Smooth muscle cell (in vitro differentiated cells): Measurements from ENCODE around the gene FAM114A1. TPM values are rescaled to one million over a fixed set of nuclear protein-coding genes. Genes with fewer than 3 reads are reported as not detected.

Experiments
- DNase-seq: peaks from one replicate; lab custom pipeline; 2025; ENCODE audit not compliant: unreplicated experiment; lab: John Stamatoyannopoulos, UW
- H2AFZ ChIP-seq: fragments of 200-600 bp; sonication (generic); 2 replicates; pipeline ENCODE4 v1.6.0; 2016; ENCODE audit warnings: antibody characterized with exemption, low read depth, mild to moderate bottlenecking
- H3F3A ChIP-seq: fragments of 200-600 bp; sonication (generic); 2 replicates; pipeline ENCODE4 v1.6.0; 2017; ENCODE audit warnings: antibody characterized with exemption, low read depth
- H3K27ac ChIP-seq: fragments of 200-600 bp; sonication (generic); 2 replicates; pipeline ENCODE4 v1.5.1; 2016; ENCODE audit warnings: low read depth, mild to moderate bottlenecking
- H3K27me3 ChIP-seq: fragments of 200-600 bp; sonication (generic); 2 replicates; pipeline ENCODE4 v1.6.1; 2016; ENCODE audit warnings: low read depth, mild to moderate bottlenecking
- H3K36me3 ChIP-seq: fragments of 200-600 bp; sonication (generic); 2 replicates; pipeline ENCODE4 v1.5.1; 2016; ENCODE audit warnings: low read depth
- H3K4me1 ChIP-seq: fragments of 200-600 bp; sonication (generic); 2 replicates; pipeline ENCODE4 v1.5.1; 2016; ENCODE audit warnings: low read depth
- H3K4me2 ChIP-seq: fragments of 200-600 bp; sonication (generic); 2 replicates; pipeline ENCODE4 v1.6.0; 2016; ENCODE audit warnings: mild to moderate bottlenecking
- H3K4me3 ChIP-seq: fragments of 200-600 bp; sonication (generic); 2 replicates; pipeline ENCODE4 v1.5.1; 2016; ENCODE audit warnings: mild to moderate bottlenecking
- H3K79me2 ChIP-seq: fragments of 200-600 bp; sonication (generic); 2 replicates; pipeline ENCODE4 v1.6.0; 2016; ENCODE audit warnings: low read depth, mild to moderate bottlenecking
- H3K9ac ChIP-seq: fragments of 200-600 bp; sonication (generic); 2 replicates; pipeline ENCODE4 v1.6.0; 2016; ENCODE audit warnings: low read depth
- H3K9me3 ChIP-seq: fragments of 200-600 bp; sonication (generic); replicated peaks from 2 replicates; pipeline ENCODE4 v1.5.1; 2016; ENCODE audit warnings: low read depth
- H4K20me1 ChIP-seq: fragments of 200-600 bp; sonication (generic); 2 replicates; pipeline ENCODE4 v1.6.0; 2016; ENCODE audit warnings: low read depth
- CTCF ChIP-seq: fragments of 200-600 bp; sonication (generic); IDR thresholded peaks from 2 replicates; pipeline ENCODE4 v1.5.1; 2017; ENCODE audit warnings: borderline replicate concordance, mild to moderate bottlenecking, antibody characterized with exemption; ENCODE audit not compliant: insufficient read depth, poor library complexity, severe bottlenecking
- WGBS: methylation state at CpG from one replicate; pipeline ENCODE4 v1.1.7; 2016; ENCODE audit warnings: low lambda C conversion rate; 5-methylcytosine and 5-hydroxymethylcytosine counted together
- polyA plus RNA-seq: library from polyadenylated mRNA; unstranded; fragments of >200 nt; fragmentation: Nextera tagmentation; extraction: Ambion mirVana; gene quantifications from 2 replicates; pipeline ENCODE4 v1.2.1, GENCODE V29; 2016
- total RNA-seq: library from RNA; depleted of rRNA; stranded (reverse); fragments of >200 nt; gene quantifications from 2 replicates; pipeline ENCODE4 v1.2.3, GENCODE V29; 2014

The FAM114A1 gene
- total and polyA plus RNA-seq, 2 experiments from 2014 or later: 213 to 226 TPM

DNA sequence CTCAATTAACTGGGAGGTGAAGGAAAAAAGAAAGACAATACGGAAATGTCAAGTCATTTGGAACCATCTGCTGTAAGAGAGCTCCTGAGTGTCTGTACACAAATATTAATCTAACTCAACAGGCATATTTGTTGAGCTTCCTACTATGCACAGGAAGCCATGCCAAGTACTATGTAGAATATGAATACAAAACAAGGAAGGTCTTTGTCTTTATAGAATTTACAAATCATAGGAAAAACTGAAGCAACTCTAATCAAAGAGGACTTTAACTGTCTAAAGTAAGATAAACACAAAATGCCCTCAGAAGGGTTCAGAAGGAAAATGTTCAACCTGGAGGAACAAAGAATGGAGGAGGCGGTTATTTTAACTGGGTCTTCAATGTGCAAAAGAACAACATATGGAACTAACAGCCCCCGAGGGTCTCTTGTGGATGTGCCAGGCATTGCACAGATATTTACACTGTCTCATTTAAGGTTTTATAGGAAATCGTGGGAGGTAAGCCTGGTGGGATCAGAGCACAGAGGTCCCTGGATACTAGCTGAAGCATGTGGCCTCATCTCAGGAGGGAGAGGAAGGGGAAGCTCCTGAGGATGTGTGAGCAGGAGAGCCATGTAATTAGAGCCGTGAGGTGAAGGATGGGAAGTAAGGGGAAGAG, 5.8 kb downstream of the FAM114A1 start:
- Histone ChIP-seq H3F3A (peaks cover 10% of the 10 kb centered on the region), H2AFZ (no peak overlapping the region), H3K79me2 (peaks cover 94% of the 10 kb centered on the region), H3K4me2 (peak overlapping the region; percentile 87), H3K9ac (peak overlapping the region; percentile 20), H3K4me3 (no peak overlapping the region), H3K9me3 (no peaks in the 10 kb centered on the region), H4K20me1 (peaks cover 89% of the 10 kb centered on the region), H3K36me3 (no peaks in the 10 kb centered on the region), H3K4me1 (peaks cover 17% of the 10 kb centered on the region), H3K27me3 (no peaks in the 10 kb centered on the region), H3K27ac (peak overlapping the region; percentile 99)
- DNase-seq: no peak
- TF ChIP-seq CTCF: peak; percentile 4
- 77% methylated on average over 5 of the region's 5 CpGs for WGBS

GRCh38 chr4:38876636-38877035, 9.0 kb downstream of the FAM114A1 start:
- peaks cover 16% of the 10 kb centered on the region for H3K36me3 ChIP-seq
- no peaks in the 10 kb centered on the region for H3F3A ChIP-seq
- H3K9me3 ChIP-seq: no peaks in the 10 kb centered on the region
- no peak overlapping the region for H3K4me2 ChIP-seq
- no peak overlapping the region for H2AFZ ChIP-seq
- H3K27ac ChIP-seq: no peak overlapping the region
- H3K4me3 ChIP-seq: no peak overlapping the region
- H3K27me3 ChIP-seq: no peaks in the 10 kb centered on the region
- 100% methylated on average over 2 of the region's 2 CpGs for WGBS
- H3K79me2 ChIP-seq: peaks cover 92% of the 10 kb centered on the region
- peaks cover 99% of the 10 kb centered on the region for H4K20me1 ChIP-seq
- no peak for DNase-seq
- H3K4me1 ChIP-seq: no peaks in the 10 kb centered on the region
- TF ChIP-seq CTCF: no peak
- H3K9ac ChIP-seq: no peak overlapping the region

DNA sequence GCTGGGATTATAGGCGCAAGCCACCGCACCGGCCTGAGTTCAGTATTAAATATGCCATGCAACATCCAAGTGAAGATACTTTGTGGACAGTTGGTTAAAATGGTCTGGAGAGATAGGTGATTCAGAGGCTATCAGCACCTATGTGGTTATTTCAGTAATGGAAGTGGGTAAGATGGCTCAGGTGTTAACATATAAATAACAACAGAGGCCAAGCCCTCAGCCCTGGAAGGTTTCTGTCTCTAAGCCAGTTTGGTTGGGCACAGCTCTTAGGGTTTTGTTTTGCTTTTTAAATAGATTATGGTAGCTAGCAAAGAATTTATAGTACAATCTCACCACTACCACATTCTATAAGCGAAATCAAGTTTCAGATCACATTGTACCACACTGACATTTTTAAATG, 16.6 kb downstream of the FAM114A1 start:
- peaks cover 89% of the 10 kb centered on the region for H4K20me1 ChIP-seq

More for the DNA sequence above, 16.6 kb downstream of the FAM114A1 start:
- no peak for DNase-seq
- Histone ChIP-seq H2AFZ (no peak overlapping the region), H3F3A (peaks cover 32% of the 10 kb centered on the region), H3K4me3 (no peak overlapping the region), H3K27ac (no peak overlapping the region), H3K36me3 (peaks cover 21% of the 10 kb centered on the region), H3K9me3 (no peaks in the 10 kb centered on the region), H3K4me2 (no peak overlapping the region), H3K9ac (no peak overlapping the region), H3K27me3 (no peaks in the 10 kb centered on the region), H3K79me2 (peaks cover 74% of the 10 kb centered on the region), H3K4me1 (no peaks in the 10 kb centered on the region)
- WGBS: 99% methylated on average over 4 of the region's 4 CpGs
- TF ChIP-seq CTCF: no peak
